SJSA1 (cell line): ENCODE results near the gene CDK5RAP3. TPM values are rescaled to one million over a fixed set of nuclear protein-coding genes. Genes with fewer than 3 reads are reported as not detected.
A peak's percentile ranks its signal among the peaks of the same experiment; 100 is the strongest.

Experiments used
- DNase-seq, 2 experiments: peaks; one replicate each; pipeline ENCODE4 v3.0.0-alpha.2; 2015 to 2020; ENCODE audit warnings: low spot score in 2 of 2, low read depth in 1 of 2
- H3K27ac ChIP-seq: fragments of 250-450 bp; sonication (Bioruptor Pico); 2 replicates; pipeline ENCODE4 v1.5.1; 2020; ENCODE audit warnings: mild to moderate bottlenecking, moderate library complexity
- H3K27me3 ChIP-seq: fragments of 250-450 bp; sonication (Bioruptor Pico); replicated peaks from 2 replicates; pipeline ENCODE4 v1.5.1; 2020; ENCODE audit warnings: mild to moderate bottlenecking, moderate library complexity
- H3K36me3 ChIP-seq: fragments of 250-450 bp; sonication (Bioruptor Pico); 2 replicates; pipeline ENCODE4 v1.5.1; 2020; ENCODE audit warnings: mild to moderate bottlenecking
- H3K4me1 ChIP-seq: fragments of 250-450 bp; sonication (Bioruptor Pico); replicated peaks from 2 replicates; pipeline ENCODE4 v1.6.1; 2021; ENCODE audit warnings: mild to moderate bottlenecking
- H3K4me3 ChIP-seq: fragments of 250-450 bp; sonication (Bioruptor Pico); 2 replicates; pipeline ENCODE4 v1.5.1; 2020; ENCODE audit warnings: mild to moderate bottlenecking
- H3K9me3 ChIP-seq: fragments of 250-450 bp; sonication (Bioruptor Pico); replicated peaks from 2 replicates; pipeline ENCODE4 v1.5.1; 2020; ENCODE audit warnings: mild to moderate bottlenecking
- total RNA-seq: library from RNA; depleted of rRNA; stranded (reverse); fragments of >200 nt; shearing (Covaris generic); gene quantifications from 2 replicates; pipeline ENCODE4 v1.2.3, GENCODE V29; 2014

The CDK5RAP3 gene
- total RNA-seq, 1 experiment from 2014 or later = 89.5 TPM

GRCh38 chr17:47955497-47956461, 15.1 kb upstream of the CDK5RAP3 start:
- no peak overlapping the region for H3K27ac ChIP-seq
- H3K4me3 ChIP-seq = no peak overlapping the region
- no peak for DNase-seq
- no peaks in the 10 kb centered on the region for H3K27me3 ChIP-seq
- no peaks in the 10 kb centered on the region for H3K36me3 ChIP-seq
- H3K4me1 ChIP-seq = no peaks in the 10 kb centered on the region
- no peaks in the 10 kb centered on the region for H3K9me3 ChIP-seq

GRCh38 chr17:47956791-47957590, 13.9 kb upstream of the CDK5RAP3 start:
- Histone ChIP-seq H3K36me3 (no peaks in the 10 kb centered on the region), H3K27ac (no peak overlapping the region), H3K4me3 (no peak overlapping the region), H3K27me3 (no peaks in the 10 kb centered on the region), H3K4me1 (no peaks in the 10 kb centered on the region), H3K9me3 (no peaks in the 10 kb centered on the region)
- no peak for DNase-seq

- H3K4me3 ChIP-seq = no peak within 1 kb of the TSS
- no peaks in the 10 kb centered on the region for H3K27me3 ChIP-seq
- H3K4me1 ChIP-seq = no peaks in the 10 kb centered on the region
- no peak within 1 kb of the TSS for H3K27ac ChIP-seq
- DNase-seq = no peak
- H3K9me3 ChIP-seq = no peaks in the 10 kb centered on the region
- H3K36me3 ChIP-seq = no peaks in the 10 kb centered on the region
Measured at GRCh38 chr17:47957591-47958490, 13.1 kb upstream of the CDK5RAP3 start, which contains the start of gene PRR15L. PRR15L (minus strand) TSS chr17:47957883; CDS start chr17:47953234, 4,649 bp downstream.

- H3K4me3 ChIP-seq = no peak overlapping the region
- H3K9me3 ChIP-seq = no peaks in the 10 kb centered on the region
- no peak for DNase-seq
Measured at GRCh38 chr17:47959825-47960655, 10.9 kb upstream of the CDK5RAP3 start.

GRCh38 chr17:47961406-47961805, 9.5 kb upstream of the CDK5RAP3 start:
- Histone ChIP-seq H3K4me1 (no peaks in the 10 kb centered on the region), H3K27ac (no peak overlapping the region), H3K4me3 (no peak overlapping the region), H3K36me3 (no peaks in the 10 kb centered on the region), H3K27me3 (no peaks in the 10 kb centered on the region), H3K9me3 (no peaks in the 10 kb centered on the region)
- DNase-seq = no peak

More at GRCh38 chr17:47959825-47960655, 10.9 kb upstream of the CDK5RAP3 start:
- no peaks in the 10 kb centered on the region for H3K27me3 ChIP-seq
- H3K4me1 ChIP-seq = no peaks in the 10 kb centered on the region
- H3K27ac ChIP-seq = no peak overlapping the region
- H3K36me3 ChIP-seq = no peaks in the 10 kb centered on the region

GRCh38 chr17:47962901-47963300, 8.0 kb upstream of the CDK5RAP3 start:
- Histone ChIP-seq H3K36me3 (no peaks in the 10 kb centered on the region), H3K27ac (no peak overlapping the region), H3K4me3 (no peak overlapping the region), H3K4me1 (peaks cover 9% of the 10 kb centered on the region), H3K9me3 (no peaks in the 10 kb centered on the region), H3K27me3 (no peaks in the 10 kb centered on the region)
- DNase-seq = no peak

- no peaks in the 10 kb centered on the region for H3K27me3 ChIP-seq
- peaks cover 20% of the 10 kb centered on the region for H3K4me1 ChIP-seq
- no peak overlapping the region for H3K27ac ChIP-seq
- H3K36me3 ChIP-seq = no peaks in the 10 kb centered on the region
- no peak for DNase-seq
- no peaks in the 10 kb centered on the region for H3K9me3 ChIP-seq
- H3K4me3 ChIP-seq = no peak overlapping the region
Measured at GRCh38 chr17:47964856-47965255, 6.1 kb upstream of the CDK5RAP3 start.

GRCh38 chr17:47966079-47966519, 4.8 kb upstream of the CDK5RAP3 start:
- peaks cover 25% of the 10 kb centered on the region for H3K4me1 ChIP-seq
- H3K36me3 ChIP-seq = 0 out of 2 replicates have a peak, but pooled peaks cover under 1% of the 10 kb centered on the region
- no peak for DNase-seq
- H3K27ac ChIP-seq = no peak overlapping the region
- no peak overlapping the region for H3K4me3 ChIP-seq
- H3K27me3 ChIP-seq = no peaks in the 10 kb centered on the region
- H3K9me3 ChIP-seq = no peaks in the 10 kb centered on the region

GRCh38 chr17:47967607-47968252, 3.2 kb upstream of the CDK5RAP3 start:
- Histone ChIP-seq H3K27ac (peak overlapping the region; percentile 73), H3K4me3 (no peak overlapping the region), H3K4me1 (peaks cover 35% of the 10 kb centered on the region), H3K27me3 (no peaks in the 10 kb centered on the region), H3K36me3 (0 out of 2 replicates have a peak, but pooled peaks cover 5% of the 10 kb centered on the region), H3K9me3 (no peaks in the 10 kb centered on the region)
- DNase-seq = peak; percentile 77 to 78

- Histone ChIP-seq H3K9me3 (no peaks in the 10 kb centered on the region), H3K36me3 (peaks cover 8% of the 10 kb centered on the region), H3K27ac (no peak overlapping the region), H3K4me1 (peaks cover 35% of the 10 kb centered on the region), H3K27me3 (no peaks in the 10 kb centered on the region), H3K4me3 (no peak overlapping the region)
- no peak for DNase-seq
Measured at GRCh38 chr17:47968836-47969235, 2.1 kb upstream of the CDK5RAP3 start.

GRCh38 chr17:47969930-47970724, 786 bp upstream of the CDK5RAP3 start:
- Histone ChIP-seq H3K27me3 (no peaks in the 10 kb centered on the region), H3K4me3 (peak overlapping the region; percentile 60), H3K9me3 (no peaks in the 10 kb centered on the region), H3K36me3 (peaks cover 18% of the 10 kb centered on the region), H3K4me1 (peaks cover 35% of the 10 kb centered on the region), H3K27ac (no peak overlapping the region)
- DNase-seq = no peak
